GM19452 (cell line): ENCODE measurements around the gene NAPEPLD.
"Not testable (repeated sequence)": the region's sequence is repeated elsewhere in the genome, so short reads cannot be mapped to it uniquely, and the experiment has no call there.

Source experiments
- ATAC-seq: cut with Tn5 transposase; IDR thresholded peaks from one replicate; pipeline ENCODE4 v1.9.1; 2021; ENCODE audit not compliant: unreplicated experiment

The NAPEPLD gene

DNA sequence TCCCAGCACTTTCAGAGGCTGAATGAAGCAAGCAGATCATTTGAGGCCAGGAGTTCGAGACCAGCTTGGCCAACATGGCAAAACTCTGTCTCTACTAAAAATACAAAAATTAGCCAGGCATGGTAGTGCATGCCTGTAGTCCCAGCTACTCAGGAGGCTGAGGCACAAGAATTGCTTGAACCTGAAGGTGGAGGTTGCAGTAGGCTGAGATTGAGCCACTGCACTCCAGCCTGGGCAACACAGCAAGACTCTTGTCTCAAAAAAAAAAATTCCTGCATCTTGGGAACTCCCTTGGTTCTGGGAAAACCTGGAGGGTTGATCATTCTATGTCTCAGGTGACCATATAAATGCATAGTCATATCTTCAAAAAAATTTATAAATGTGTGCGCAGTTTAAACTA lies 4.1 kb downstream of the NAPEPLD start:
- ATAC-seq, result not testable (repeated sequence)

- ATAC-seq, result no peak
Measured at GRCh38 chr7:103143868-103144267, 5.0 kb downstream of the NAPEPLD start.

GRCh38 chr7:103142494-103142893 lies 6.4 kb downstream of the NAPEPLD start:
- no peak for ATAC-seq

GRCh38 chr7:103141753-103142404 lies 7.0 kb downstream of the NAPEPLD start:
- ATAC-seq, result no peak

- ATAC-seq, result no peak
Measured at GRCh38 chr7:103140685-103141084, 8.2 kb downstream of the NAPEPLD start.

DNA sequence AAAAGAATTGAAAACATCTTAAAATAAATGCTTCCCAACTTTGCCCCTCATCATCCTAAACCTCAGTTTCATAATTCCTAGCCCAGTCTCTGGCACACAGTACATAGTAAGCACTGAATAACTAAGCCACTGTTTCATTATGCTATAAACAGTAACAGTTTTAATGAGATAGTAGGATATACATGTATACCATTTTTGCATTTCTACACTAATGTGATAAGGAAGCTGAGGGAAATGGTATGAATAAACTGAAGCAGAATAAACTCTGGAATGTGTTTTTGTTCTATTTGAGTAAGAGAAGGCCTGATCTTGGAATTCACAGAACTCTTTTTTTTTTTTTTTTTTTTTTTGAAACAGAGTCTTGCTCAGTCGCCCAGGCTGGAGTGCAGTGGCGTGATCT lies 8.8 kb downstream of the NAPEPLD start:
- no peak for ATAC-seq

DNA sequence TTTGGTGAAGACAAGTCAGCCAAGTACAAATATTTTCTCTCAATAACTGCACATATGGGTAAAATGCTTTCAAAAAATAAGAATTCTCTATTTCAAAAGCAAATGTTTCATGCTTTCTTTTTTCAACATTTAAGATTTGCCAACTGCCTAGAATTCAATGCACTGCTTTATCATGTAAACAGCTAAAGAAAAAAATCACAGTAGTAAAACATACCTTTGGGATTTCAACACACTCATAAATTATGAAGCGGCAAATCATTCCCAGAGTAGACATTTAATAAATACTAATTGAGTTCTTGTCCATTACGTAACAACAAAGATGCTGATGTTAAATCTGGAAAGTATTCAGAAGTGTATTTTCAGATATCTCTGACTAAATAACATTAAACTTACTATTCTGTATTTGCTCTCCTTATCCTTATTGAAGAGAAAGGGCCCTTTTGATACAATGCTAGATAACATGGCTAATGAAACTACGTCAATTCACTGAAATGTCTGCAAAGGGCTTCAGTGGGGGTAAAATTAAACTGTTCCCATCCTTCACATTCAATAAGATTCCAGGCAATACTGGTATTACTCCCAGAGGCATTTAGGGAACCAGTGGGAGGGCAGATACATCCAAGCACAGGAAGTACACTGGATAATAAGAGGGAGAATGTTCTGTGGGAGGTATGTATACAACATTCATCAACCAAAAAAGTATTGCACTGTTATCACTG lies 13.9 kb downstream of the NAPEPLD start:
- ATAC-seq, result no peak

GRCh38 chr7:103132995-103133688 lies 15.8 kb downstream of the NAPEPLD start:
- no peak for ATAC-seq

DNA sequence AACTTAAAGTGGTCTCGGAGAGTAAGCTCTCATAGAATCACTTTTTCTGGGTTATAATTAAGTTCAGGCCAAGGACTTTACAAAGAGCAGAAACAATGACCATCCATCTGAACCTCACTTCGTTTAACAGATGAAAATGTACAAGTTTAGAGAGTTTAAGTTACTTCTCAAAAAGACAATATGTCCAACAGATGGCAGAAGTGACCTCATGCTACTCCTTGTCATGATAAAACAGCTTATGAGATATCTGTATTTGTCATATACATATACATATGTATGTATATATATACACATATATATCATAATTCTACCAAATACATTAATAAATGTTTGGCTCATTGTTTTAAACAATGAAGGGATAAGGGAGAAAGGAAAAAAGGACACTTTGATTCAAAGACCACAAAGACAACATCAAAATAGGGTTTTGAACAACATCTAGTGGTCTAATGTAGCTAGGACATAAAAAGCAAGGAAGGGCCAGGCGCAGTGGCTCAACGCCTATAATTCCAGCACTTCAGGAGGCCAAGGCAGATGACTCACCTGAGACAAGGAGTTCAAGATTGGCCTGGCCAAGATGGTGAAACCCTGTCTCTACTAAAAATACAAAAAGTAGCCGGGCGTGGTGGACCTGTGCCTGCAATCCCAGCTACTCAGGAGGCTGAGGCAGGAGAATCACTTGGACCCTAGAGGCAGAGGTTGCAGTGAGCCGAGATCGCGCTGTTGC lies 17.8 kb downstream of the NAPEPLD start:
- ATAC-seq, result no peak

GRCh38 chr7:103129702-103130549 lies 19.0 kb downstream of the NAPEPLD start:
- ATAC-seq, result no peak

DNA sequence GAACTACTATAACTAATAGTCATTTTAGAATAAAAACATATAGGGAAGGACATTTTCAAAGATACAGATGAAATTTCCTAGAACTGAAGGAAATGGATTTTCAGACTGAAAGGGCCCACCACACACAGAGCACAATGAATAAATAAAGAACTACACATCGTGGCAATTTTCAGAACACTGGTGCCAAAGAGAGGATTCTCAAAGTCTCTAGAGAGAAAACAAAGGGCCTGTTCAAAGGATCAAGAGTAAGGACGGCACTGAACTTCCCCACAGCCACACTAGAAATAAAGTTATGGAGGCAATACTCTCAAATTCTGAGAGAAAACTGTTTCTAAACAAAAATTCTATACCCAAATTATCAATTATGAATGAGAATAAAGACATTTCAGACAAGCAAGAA lies 21.9 kb downstream of the NAPEPLD start:
- ATAC-seq, result no peak

- no peak for ATAC-seq
Measured at GRCh38 chr7:103124429-103124979, 24.4 kb downstream of the NAPEPLD start.

- ATAC-seq, result no peak
Measured at GRCh38 chr7:103123529-103123928, 25.4 kb downstream of the NAPEPLD start.

GRCh38 chr7:103121641-103122040 lies 27.3 kb downstream of the NAPEPLD start:
- no peak for ATAC-seq

GRCh38 chr7:103120362-103120761 lies 28.5 kb downstream of the NAPEPLD start:
- no peak for ATAC-seq

DNA sequence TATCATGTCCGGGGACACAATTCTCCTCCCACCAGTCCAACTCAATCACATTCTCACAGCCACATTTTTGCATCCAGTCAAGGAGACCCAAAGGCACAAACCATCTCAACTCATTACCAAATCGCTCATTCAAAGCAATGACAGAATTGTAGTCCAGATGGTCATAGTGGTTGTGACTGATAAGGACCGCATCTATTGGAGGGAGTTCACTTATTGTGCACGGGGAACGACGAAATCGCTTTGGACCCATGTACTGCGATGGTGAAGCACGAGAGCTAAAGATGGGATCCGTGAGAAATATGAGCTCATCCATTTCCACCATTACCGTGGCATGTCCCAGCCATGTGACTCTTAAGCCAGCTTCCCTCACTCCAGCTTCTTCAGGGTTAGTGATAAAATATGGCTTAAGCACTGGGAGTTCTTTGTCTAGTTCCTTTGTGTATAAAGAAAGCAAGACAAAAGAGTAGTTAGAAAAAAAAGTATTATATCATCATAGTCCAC lies 29.1 kb downstream of the NAPEPLD start:
- no peak for ATAC-seq

GRCh38 chr7:103117465-103117864 lies 31.4 kb downstream of the NAPEPLD start:
- no peak for ATAC-seq

DNA sequence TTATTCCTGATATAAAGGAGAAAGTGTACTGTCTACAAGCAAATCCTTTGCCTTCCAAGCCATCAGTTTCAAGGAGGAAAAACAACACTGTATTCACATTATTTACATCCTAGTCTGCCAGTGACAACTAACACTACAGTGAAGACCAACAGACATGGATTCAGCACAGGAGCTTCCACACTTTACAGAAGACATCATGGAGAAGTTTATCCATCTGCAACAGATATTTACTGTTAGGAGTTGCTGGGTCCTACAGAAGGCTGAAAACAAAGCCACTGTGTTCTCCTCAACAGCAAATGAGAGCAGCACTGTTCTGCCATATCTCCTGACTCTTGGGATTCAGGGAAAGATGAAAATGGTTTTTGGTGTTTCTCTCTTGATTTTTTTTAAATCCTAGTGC lies 31.9 kb downstream of the NAPEPLD start:
- ATAC-seq, result no peak

DNA sequence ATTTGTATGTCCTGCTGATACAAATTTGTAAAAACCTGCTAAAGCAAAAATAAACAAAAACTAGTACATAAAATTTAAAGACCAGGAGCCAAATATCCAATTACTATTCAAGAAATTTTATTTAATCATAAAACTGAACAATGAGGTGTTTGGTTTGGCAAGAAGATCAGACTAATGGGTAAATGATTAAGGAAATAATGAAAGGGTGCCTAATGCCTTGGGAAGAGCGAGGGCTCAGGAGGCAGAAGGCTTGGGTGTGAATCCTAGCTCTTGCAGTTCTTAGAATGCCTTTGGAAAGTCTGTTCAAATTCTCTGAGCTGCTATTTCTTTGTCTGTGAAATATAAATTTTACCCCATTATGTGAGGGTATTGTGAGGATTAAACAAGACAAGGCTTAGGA lies 32.4 kb downstream of the NAPEPLD start:
- ATAC-seq, result no peak

GRCh38 chr7:103115771-103116170 lies 33.1 kb downstream of the NAPEPLD start:
- ATAC-seq, result no peak
